Coronary artery (tissue), 2 donors: ENCODE results near the gene PNPLA3.
"Not testable (repeated sequence)": the region's sequence is repeated elsewhere in the genome, so short reads cannot be mapped to it uniquely, and the experiment has no call there.

Experiments
- DNase-seq: peaks from one replicate; pipeline ENCODE4 v3.0.0-alpha.2; 2017; ENCODE audit warnings: low spot score
- H3K27ac ChIP-seq, 2 donors: fragments of 200-600 bp; sonication (generic); one replicate each; pipeline ENCODE4 v1.5.1; 2016 to 2019
- H3K4me3 ChIP-seq: fragments of 200-600 bp; sonication (generic); 2 replicates; pipeline ENCODE4 v1.5.1; 2016; ENCODE audit warnings: mild to moderate bottlenecking, moderate library complexity
- CTCF ChIP-seq: fragments of 200-600 bp; sonication (generic); IDR thresholded peaks from one replicate; pipeline ENCODE4 v1.5.1; 2019; ENCODE audit warnings: antibody characterized with exemption

Gene PNPLA3

GRCh38 chr22:43900206-43900605 lies 23.4 kb upstream of the PNPLA3 start:
- no peak for TF ChIP-seq CTCF
- no peak overlapping the region for H3K27ac ChIP-seq
- DNase-seq = no peak
- no peak overlapping the region for H3K4me3 ChIP-seq

DNA sequence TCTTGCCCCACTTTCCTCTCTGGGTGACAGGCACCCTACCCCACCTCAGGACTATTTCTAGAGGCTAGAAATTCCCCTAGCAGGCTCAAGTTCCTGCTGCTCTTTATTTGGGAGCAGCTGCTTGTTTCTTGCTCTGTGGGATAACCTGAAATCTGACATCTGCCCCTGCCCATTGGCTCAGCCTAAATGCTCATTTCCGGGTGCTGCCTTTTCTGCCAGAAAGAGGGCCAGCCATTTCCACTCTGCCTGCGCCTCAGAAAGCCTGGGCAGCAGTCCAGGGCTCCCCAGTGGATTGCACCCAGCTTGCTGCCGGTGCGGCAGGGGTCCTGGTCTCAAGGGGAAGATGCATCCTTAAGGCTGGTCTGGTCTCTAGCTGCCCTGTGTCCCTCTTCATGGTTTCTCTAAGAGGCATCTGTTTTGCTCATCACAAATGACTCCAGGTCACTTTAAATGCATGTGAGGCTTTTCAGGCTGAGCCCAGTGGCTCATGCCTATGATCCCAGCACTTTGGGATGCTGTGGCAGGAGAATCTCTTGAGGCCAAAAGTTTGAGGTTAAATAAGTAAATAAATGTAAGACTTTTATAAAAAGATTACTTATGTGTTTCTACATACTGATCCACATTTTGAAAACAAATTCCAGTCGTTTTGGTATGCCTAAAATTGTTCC lies 21.5 kb upstream of the PNPLA3 start:
- Histone ChIP-seq H3K27ac (no peak overlapping the region), H3K4me3 (no peak overlapping the region)
- no peak for TF ChIP-seq CTCF
- DNase-seq = no peak

DNA sequence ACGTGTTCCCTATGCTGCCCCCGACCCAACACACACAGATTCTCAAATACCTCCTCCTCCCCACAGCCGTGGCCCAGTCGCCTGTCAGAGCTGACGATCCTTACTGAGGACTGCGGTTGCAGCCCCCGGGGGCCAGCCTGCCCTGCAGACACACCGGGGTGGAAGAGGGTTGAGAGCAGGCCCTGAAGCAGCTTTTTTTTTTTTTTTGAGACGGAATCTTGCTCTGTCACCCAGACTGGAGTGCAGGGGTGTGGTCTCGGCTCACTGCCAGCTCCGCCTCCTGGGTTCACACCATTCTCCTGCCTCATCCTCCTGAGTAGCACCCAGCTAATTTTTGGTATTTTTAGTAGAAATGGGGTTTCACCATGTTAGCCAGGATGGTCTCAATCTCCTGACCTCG lies 20.6 kb upstream of the PNPLA3 start:
- not testable (repeated sequence) for DNase-seq, H3K4me3 ChIP-seq, H3K27ac ChIP-seq

DNA sequence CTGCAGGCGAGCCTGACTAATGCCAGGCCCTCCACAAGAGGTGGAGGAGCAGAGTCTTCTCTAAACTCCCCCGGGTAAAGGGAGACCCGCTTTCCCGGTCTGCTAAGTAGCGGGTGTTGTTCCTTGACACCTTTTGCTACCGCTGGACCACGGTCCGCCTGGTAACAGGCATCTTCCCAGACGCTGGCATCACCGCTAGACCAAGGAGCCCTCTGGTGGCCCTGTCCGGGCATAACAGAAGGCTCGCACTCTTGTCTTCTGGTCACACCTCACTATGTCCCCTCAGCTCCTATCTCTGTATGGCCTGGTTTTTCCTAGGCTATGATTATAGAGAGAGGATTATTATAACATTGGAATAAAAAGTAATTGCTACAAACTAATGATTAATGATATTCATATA lies 19.2 kb upstream of the PNPLA3 start:
- H3K27ac ChIP-seq, DNase-seq, H3K4me3 ChIP-seq: not testable (repeated sequence)

DNA sequence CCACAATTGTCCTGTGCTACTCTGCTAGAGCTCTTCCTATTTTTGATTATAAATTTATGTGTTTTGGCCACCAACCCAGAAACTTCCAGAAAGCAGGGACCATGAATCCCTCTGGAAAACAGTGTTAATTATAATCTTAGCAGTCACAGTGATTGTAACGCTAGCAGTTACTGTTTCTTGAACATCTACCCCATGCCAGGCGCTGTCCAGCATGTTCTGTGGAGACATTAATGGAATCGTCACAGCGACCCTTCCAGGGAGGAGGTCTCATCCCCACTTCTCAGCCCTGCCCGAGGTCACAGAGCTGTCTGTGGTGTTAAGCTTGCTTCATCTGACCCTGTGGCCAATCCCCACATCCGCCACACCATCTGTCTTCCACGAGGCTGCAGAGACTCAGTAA lies 17.9 kb upstream of the PNPLA3 start:
- Histone ChIP-seq H3K27ac (no peak overlapping the region), H3K4me3 (no peak overlapping the region)
- DNase-seq = no peak
- no peak for TF ChIP-seq CTCF

DNA sequence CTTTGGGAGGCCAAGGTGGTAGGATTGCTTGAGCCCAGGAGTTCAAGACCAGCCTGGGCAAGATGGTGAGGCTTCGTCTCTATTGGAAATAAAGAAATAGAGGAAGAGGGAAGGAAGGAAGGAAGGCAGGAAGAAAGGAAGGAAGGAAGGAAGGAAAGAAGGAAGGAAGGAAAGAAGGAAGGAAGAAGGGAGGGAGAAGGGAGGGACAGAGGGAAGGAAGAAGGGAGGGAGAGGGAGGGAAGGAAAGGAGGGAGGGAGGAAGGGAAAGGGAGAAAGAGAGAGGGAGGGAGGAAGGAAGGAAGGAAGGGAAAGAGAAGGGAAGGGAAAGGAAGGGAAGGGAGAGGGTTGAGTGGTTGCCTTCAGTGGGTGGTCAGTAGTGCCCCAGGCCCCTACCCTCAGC lies 13.9 kb upstream of the PNPLA3 start:
- H3K27ac ChIP-seq = no peak overlapping the region
- TF ChIP-seq CTCF = no peak

GRCh38 chr22:43910178-43910695 lies 13.4 kb upstream of the PNPLA3 start:
- TF ChIP-seq CTCF = no peak
- no peak overlapping the region for H3K27ac ChIP-seq
- no peak for DNase-seq
- no peak overlapping the region for H3K4me3 ChIP-seq

More for the DNA sequence above, 13.9 kb upstream of the PNPLA3 start:
- no peak overlapping the region for H3K4me3 ChIP-seq
- DNase-seq = no peak

DNA sequence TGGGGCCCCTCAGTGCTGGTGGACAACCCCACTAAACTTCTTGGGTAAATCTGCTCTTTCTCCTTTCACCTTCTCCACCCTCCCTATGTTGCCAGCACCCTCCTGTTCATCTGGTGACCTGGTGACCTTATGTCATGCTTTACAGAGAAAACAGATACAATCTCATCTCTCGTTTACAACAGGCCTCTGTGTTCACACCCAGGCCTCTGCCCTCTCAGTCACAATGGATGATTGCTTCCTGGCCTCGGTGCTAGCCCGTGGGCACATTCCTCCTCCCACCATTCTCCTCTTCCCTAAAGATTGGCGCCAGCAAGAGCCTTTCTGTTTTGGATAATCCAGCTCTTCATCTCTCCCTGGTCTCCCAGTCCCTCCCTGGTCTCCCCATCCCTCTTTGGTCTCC lies 12.3 kb upstream of the PNPLA3 start:
- H3K27ac ChIP-seq = no peak overlapping the region
- no peak for DNase-seq
- no peak overlapping the region for H3K4me3 ChIP-seq
- no peak for TF ChIP-seq CTCF
